HG03571 (cell line): ENCODE results near the gene RBPMS2.
A peak's percentile ranks its signal among the peaks of the same experiment; 100 is the strongest.

Experiments
- ATAC-seq: cut with Tn5 transposase; IDR thresholded peaks from one replicate; pipeline ENCODE4 v1.9.1; 2021; ENCODE audit not compliant: unreplicated experiment

RBPMS2 gene

DNA sequence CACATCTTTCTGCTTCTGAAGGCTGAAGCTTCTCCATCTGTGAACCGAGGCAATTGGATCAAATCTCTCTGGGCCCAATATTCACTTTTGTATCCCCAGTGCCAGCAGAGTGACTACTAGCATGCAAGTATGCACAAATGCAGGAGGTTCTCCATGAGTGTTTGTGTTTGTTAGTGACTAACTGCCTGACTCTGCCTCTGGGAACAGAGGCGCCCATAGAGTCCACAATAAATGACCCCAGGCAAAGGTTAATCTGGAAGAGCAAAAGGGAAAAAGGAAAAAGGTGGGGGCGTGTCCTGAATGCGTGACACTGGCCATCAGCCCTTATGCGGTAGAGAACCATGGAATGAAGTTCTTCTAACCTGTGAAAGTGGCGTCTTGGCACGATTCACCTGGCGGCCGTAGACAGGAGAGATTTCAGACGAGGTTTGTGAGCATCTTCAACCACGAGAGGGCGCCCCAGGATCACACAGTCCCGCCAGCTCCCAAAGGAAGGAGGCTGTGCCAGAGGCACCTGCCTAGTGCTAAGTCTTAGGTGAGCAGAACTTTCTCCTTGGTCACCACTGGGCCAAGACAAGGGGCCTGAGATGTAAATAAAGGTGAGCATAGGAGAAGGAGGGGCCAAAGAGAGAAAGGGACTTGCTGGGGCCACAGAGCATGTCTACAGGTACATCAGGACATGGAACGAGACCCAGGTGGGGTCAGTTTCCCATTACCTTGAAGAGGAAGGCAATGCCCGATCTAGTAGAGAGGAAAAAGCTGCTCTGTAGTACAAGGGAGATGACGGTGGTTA lies 44.2 kb downstream of the RBPMS2 start:
- ATAC-seq, result no peak

DNA sequence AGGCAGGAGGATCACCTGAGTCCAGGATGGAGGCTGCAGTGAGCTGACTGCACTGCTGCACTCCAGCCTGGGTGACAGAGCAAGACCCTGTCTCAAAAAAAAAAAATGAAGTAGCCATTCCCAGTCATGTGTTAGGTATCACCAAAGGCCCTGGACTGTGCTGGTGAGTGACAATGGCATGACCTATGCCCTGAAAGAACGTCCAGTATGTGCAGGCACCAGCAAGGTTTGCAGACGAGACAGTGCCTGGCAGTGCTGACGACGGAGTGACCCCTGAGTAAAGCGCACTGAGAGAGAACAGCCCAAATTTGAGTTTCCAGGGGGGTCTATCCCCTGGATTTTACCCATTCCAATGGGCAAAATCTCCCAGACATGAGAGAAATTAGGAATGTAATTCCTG lies 45.2 kb downstream of the RBPMS2 start:
- no peak for ATAC-seq

DNA sequence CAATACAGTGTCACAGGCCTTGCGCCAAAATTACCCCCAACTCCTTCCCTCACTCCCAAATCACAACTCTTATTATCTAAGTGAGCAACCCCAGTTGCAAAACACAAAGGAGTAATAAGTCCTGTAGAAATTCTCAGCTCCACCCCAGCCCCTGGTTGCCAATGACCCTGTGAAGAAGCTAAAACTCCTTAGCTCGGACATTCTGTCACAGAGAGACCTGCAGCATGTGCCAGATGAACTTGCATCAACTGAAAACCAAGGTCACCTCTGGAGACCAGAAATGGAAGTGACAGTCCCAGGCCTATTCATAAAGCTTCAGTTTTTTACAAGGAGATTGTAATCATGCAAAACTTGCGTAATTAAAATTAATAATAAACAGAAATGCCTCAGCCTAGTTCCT lies 55.2 kb downstream of the RBPMS2 start:
- no peak for ATAC-seq

DNA sequence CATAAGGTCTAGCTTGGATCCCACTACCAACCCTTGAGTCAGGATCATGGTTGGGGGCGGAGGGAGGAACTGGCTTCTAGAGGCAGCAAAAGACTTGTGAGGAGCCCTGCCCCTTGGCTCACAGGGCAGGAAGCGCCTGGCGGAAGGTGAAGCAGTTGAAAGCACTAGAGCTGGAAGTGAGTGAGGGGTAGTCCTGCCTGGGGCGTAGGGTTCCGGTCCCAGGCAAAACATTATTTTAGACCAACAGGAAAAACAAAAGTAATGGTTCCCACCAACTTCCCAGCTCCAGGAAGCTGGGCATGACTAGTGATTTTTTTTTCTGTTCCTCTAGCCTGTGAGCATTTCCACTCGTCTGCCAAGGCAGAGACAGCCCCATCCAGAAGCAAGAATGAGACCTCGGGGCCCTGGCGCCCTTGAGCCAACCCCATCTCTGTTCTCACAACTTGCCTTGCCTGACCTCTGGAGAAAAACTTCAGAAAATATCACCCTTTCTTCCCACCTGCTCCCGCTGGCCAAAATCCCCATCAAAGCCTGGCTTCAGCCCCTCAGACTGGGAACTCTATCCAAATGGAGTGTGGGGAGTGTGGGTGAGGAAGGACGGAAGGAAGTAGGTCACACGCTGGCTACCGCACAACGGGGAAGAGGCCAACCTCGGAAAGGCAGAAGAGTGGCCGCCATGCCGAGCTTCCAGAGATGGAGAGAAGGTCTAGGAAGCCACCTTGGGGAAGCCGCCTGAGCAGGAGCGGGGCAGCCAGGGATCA lies 57.5 kb downstream of the RBPMS2 start:
- no peak for ATAC-seq

DNA sequence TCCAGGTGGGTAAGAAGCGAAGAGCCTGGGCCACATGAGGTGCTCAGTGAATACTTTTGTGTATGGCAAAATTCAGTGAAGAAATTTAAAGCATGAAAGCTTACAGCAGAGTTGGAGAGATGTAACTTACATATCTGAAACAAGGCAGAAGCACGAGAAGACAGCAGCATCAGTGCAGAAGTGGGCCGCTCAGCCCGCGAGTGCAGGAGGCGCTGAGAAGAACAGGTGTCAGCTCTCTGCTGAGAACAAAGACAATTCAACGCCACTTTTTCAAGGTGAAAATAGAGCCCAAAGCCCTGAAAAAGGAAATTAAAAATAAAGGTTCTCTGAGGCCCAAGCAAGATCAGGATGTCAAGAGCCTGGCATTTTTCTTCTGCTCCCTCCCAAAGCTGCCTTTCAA lies 58.3 kb downstream of the RBPMS2 start:
- ATAC-seq, result no peak

DNA sequence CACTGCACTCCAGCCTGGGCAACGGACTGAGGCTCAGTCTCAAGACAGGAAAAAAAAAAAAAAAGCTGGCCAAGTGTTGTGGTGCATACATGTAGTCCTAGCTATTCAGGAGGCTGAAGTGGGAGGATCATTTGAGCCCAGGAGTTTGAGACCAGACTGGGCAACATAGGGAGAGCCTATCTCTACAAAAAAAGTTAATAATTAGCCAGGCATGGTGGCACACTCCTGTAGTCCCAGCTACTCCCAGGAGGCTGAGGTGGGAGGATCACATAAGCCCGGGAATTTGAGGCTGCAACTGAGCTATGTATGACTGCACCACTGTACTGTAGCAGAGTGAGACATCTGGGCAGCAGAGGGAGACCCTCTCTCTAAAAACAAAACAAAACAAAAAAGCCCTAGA lies 58.9 kb downstream of the RBPMS2 start:
- no peak for ATAC-seq

DNA sequence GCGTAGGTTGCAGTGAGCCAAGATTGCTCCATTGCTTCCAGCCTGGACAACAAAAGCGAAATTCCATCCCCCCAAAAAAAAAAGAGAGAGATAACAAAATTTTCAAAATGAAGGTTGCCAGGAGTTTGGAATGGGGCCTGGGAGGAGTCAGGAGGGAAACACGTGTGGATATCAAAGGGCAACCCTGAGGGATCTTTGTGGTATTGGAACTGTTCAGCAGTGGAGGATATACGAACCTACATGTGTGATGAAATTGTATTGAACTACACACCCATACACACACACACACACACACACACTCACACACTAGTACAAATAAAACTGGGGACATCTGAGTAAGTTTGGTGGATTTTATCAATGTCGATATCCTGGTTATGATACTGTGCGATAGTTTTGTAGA lies 61.8 kb downstream of the RBPMS2 start:
- no peak for ATAC-seq

DNA sequence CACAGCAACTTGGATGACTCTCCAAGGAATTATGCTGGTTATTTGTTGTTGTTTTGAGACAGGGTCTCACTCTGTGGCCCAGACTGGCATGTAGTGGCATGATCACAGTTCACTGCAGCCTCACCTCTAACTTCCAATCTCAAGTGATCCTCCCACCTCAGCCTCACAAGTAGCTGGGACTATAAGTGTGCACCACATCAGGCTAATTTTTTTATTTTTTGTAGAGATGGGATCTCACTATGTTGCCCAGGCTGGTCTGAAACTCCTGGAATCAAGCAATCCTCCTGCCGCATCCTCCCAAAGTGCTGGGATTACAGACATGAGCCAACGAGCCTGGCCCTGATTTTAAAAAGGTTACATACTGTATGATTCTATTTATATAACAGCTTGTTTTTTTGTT lies 63.0 kb downstream of the RBPMS2 start:
- ATAC-seq, result no peak

DNA sequence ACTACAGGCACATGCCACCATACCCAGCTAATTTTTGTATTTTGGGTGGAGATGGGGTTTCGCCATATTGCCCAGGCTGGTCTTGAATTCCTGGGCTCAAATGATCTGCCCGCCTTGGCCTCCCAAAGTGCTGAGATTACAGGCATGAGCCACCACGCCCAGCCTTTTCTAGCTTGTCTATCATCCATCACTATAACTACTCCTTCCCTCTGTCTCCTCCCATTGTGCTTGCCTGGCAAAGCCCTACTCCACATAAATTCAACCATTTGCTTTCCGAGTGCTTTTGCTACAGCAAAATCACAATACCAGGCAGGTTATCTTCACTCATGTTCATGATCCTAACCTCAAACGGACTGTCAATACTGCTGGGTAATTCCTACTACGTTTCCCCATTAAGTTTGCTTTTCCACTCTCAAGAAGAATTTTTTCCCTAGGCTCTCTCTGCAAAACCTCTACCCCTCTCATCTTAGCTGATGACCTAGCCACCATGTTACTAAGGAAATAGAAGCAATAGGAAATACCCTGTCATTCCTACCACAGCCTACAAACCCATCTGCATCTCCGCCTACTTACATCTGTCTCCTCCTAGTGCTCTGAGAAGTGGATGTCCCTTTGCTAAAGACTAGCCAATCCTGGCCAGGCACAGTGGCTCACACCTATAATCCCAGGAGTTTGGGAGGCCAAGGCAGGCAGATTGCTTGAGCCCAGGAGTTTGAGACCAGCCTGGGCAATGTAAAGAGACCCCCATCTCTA lies 64.5 kb downstream of the RBPMS2 start:
- ATAC-seq, result no peak

DNA sequence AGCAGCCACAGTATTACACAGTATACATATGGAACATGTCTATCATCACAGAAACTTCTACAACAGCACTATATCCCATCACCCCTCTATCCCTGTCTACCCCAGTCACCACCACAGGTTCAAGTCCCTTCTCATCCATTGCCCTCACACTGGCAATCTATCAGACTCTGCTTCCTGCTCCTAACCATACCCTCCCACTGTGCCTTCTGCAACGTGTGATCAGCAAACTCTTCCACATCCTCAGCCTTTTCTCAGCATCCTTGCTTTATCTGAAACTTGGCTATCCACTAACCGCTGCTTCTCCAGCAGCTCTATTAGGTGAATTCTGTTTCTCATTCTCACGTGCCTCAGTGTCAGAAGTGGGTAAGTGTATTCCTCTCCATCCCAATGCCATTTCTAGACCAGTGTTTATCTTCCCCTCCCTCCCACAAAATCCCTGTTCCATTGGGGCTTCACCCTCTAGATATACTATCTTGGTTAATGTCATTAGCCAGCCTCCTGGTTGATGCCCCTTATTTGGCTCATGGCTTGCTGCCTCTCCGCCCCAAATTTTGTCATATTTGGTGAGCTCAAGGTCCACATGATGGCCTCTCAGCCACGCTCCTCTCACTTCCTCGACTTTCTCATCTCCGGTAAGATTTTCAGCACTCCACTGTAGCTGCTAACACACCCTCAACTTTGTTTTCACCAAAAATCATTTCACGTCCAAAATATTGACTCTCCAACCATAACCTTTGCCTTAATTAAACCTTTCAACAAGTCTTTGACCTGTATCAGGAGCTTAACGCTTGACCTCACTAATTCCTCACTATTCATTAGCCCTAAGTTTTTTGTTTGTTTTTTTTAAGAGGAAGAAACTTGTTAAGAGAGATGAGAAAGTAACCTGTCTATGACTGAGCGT lies 69.1 kb downstream of the RBPMS2 start:
- no peak for ATAC-seq

DNA sequence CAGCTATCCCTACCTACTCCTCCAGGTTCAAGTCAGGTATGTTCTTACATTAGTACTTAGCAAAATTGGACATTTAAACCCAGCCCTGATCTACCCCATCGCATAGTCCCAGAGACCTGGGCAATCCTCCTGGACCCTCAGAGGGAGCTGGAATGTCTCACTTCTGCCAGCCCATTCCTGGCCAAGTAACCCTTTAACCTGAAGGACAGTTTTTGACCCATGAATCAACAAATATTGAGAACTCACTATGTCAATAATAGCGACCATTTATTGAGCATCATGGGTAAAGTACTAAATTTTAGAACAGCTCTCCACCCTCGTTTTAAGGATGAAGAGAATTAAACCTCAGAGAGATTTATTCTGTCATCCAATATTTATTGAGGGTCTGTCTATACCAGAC lies 70.4 kb downstream of the RBPMS2 start:
- ATAC-seq, result no peak

DNA sequence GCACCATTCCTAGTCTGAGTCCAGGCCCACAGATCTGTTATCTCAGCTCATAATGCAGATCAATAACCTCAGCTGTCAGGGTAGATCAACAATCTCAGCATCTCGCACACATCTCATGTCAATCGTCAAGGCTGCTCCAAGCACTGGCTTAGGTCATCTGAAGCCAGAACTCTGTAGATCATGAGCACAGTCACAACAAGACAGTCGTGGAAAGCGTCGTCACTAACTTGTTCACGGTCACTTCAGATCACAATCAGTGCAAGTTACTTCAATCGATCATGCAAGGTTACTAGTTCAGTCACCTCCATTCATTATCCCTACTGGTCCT lies 71.8 kb downstream of the RBPMS2 start:
- ATAC-seq, result no peak

DNA sequence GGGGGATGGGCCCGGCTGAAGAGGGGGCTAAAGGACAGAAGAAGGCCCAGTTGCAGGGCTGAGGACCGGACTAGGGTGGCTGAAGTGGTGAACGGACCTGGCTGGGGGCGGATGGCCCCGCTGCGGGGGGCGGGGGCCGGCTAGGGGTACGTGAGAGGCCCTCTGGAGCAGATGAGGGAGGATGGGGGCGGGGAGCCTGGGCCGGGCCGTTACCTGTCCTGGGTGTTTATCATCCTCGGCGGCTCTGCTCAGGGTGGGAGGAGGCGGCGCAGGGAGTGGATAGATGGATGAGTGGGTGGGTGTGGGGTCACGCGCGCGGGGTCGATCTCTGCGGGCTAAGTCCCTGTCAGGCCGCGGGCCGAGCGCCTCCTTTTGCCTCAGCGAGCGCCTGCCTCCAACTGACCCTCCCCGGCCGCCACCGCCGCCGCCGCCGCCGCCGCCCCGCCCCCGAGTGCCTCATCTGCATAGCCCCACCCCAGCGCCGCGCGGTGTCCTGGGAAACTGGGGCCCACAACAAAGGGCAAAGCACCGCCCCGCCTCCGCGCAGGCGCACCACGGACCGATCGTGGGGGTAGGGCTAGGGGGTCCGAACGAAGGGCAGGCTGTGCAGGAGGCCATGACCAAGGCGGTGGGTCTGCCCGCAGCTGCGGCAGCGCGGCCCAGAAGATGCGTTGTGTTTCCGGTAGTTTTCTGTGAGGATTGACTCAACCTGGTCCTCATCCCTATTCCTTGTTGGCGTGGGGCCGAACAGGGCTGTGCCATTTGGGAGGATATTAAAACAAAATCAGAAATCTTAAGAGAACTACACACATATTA lies 72.4 kb downstream of the RBPMS2 start:
- ATAC-seq, result peak; percentile 60

DNA sequence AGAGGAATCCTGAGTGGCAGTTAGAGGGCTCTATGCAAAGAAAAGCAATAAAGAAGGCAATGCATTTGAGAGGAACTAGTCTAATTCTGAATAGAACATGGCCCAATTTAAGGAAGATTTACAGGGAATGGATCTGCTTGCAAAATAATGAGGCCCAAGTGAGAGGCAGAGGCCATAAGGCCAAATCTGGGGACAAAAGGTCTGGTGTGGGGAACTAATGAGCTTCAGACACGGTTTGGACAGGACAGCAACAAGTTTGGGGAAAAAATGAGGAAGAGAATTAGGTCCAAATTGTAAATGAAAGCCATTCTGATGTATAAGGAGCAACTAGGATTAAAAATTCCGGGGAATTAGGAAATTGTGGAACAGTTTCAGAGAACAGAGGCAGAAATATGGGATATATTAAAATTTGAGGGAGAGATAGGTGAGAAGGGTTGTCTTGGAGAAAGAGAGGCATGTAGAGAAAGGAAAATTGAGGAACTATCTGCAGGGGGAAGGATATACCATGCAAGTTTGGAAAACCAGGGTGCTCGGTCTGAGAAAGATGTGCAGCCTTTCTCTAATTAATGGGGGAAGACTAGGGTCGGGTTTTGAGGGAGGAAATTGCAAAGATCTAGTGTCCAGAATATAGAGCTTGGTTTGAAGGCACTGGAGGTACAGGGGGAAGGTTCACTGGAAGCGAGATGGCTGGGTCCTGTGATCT lies 73.8 kb downstream of the RBPMS2 start:
- no peak for ATAC-seq

DNA sequence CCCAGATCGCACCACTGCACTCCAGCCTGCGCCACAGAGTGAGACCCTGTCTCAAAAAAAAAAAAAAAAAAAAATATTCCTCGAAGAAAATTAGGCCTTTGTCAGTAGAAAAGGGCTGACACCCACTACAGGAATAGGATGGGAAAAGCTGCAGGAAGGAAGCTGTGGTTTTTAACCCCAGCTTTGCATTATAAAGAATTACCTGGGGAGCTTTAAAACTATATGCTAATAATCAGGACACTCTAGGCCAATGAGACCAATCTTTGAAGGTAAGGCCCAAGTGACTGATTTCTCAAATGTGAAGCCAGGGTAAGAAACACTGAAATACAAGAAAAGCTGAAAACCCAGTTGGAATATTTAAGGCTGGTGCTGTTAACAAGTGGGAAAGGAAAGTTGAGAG lies 74.3 kb downstream of the RBPMS2 start:
- no peak for ATAC-seq

DNA sequence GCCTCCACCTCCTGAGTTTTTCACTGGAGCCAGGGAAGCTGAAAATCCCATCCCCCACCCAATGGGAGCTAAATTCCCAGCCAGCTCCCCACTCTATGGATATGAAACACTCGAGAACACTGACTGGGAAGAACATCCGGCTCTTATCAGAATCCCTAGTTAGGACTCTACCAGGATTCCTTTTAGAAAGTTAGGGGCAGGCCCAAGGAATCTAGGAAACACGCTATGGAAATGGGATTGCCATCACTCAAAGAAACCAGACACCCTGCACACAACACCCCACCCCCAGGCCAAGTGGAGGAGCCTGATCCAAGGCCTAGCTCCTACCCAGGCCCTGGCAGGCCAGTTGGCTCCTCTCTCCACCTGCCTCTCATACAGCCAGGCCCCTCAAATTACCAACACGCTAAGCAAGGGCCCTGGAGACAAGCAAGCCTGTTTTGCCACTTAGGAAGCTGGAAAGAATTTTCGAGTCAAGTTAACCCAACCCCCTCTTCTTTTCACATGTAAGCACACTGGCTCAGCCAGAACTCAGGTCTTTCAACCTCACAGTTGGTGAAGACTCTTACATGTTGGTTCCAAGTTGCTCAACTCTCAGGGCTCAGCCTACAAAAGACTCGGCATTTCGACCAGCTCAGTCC lies 75.5 kb downstream of the RBPMS2 start:
- ATAC-seq, result no peak

DNA sequence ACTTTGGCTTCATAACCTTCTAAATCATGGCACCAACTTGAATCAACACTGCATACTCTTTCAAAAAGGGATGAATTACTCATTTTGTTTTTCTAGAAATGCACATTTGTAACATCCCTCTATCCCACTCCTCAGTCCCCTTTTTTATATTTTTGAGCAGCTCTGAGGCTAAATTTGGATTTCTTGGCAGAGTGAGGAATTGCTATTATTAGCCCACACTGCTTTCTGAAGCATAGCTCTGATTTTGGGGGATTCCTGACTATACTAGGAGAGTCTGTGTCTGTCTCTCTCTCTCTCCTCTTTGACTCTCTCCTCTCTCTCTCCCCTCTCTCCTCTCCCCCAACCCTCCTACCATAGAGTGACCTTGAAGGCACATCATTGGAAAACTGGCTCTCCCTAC lies 76.6 kb downstream of the RBPMS2 start:
- ATAC-seq, result no peak

DNA sequence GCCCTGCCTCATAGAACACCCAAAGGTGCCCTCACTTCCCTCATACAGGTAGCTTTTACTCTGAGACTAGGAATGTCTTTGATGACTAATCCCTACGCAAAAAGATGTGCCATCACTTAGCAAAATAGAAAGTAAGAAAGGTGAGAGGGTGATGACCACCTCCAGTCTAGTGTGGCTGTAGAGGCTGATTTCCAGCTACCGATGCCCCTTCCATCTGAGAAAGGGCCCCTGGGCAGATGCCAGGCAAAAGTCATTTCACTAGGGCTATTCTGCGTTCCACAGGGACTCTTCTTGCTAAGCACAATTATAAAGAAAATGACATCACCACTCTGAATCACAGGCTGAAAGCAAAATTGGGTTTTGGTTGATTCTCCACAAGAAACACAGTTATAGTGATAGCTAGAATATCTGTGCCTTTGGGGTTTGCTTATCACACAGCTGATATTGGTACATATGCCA lies 77.4 kb downstream of the RBPMS2 start:
- no peak for ATAC-seq

DNA sequence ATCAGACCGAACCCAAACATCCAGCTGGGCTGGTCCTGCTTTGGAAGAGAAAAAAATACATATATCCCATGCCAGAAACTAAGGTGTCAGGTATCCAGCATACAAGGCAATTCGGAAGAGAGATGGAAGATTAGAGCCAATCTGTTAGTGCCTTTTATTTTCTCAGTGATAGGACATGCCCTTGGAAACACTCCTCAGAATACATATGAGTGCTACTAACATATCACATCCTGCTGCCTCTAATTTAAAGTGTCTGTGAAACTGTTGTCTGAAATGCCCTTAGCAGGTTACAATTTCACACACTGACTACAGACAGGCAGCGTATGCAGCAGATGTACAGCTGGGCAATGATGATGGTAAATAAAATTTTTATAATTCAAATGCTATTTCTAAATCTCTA lies 78.9 kb downstream of the RBPMS2 start:
- no peak for ATAC-seq
